HL-60 (cell line): Measurements from ENCODE around the gene OR1K1.

Experiments used
- DNase-seq, 2 experiments: peaks; one replicate each; pipeline ENCODE4 v3.0.0-alpha.2; 2010 to 2020; ENCODE audit warnings: low read depth in 1 of 2, low spot score in 1 of 2
- H3K27ac ChIP-seq: fragments of 250-450 bp; sonication (Bioruptor Pico); replicated peaks from 2 replicates; pipeline ENCODE4 v1.5.1; 2020; ENCODE audit warnings: mild to moderate bottlenecking, moderate library complexity
- H3K27me3 ChIP-seq: fragments of 250-450 bp; sonication (Bioruptor Pico); 2 replicates; pipeline ENCODE4 v1.5.1; 2021; ENCODE audit warnings: mild to moderate bottlenecking, moderate library complexity; ENCODE audit not compliant: insufficient read depth, poor library complexity, severe bottlenecking
- H3K4me3 ChIP-seq: replicated peaks from 2 replicates; pipeline ENCODE4 v1.5.1; 2011; ENCODE audit warnings: mild to moderate bottlenecking, control low read depth, low read length; ENCODE audit not compliant: insufficient read depth
- GABPA ChIP-seq: IDR thresholded peaks from 2 replicates; pipeline ENCODE4 v1.6.1; 2012; ENCODE audit warnings: low read depth
- POLR2AphosphoS5 ChIP-seq: IDR thresholded peaks from 2 replicates; pipeline ENCODE4 v1.6.1; 2012; ENCODE audit warnings: low read depth
- SPI1 ChIP-seq: IDR thresholded peaks from 2 replicates; pipeline ENCODE4 v1.6.1; 2012; ENCODE audit warnings: low read depth, mild to moderate bottlenecking, borderline replicate concordance
- long read RNA-seq: library from polyadenylated mRNA; unstranded; transcript quantifications from one replicate; pipeline ENCODE4 v2.0.0, GENCODE V29; 2020
- TF ChIP-seq, protein P1 (sequence below): IDR thresholded peaks from one replicate; pipeline ENCODE4 v1.5.1; 2011; ENCODE audit warnings: low read length, control low read depth, inconsistent platforms; ENCODE audit not compliant: insufficient read depth
- TF ChIP-seq, protein P2 (sequence below): IDR thresholded peaks from 2 replicates; pipeline ENCODE4 v1.6.1; 2012; ENCODE audit warnings: low read depth; ENCODE audit not compliant: insufficient replicate concordance

Gene OR1K1, protein sequence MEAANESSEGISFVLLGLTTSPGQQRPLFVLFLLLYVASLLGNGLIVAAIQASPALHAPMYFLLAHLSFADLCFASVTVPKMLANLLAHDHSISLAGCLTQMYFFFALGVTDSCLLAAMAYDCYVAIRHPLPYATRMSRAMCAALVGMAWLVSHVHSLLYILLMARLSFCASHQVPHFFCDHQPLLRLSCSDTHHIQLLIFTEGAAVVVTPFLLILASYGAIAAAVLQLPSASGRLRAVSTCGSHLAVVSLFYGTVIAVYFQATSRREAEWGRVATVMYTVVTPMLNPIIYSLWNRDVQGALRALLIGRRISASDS
- long read RNA-seq: 0 reads

DNA sequence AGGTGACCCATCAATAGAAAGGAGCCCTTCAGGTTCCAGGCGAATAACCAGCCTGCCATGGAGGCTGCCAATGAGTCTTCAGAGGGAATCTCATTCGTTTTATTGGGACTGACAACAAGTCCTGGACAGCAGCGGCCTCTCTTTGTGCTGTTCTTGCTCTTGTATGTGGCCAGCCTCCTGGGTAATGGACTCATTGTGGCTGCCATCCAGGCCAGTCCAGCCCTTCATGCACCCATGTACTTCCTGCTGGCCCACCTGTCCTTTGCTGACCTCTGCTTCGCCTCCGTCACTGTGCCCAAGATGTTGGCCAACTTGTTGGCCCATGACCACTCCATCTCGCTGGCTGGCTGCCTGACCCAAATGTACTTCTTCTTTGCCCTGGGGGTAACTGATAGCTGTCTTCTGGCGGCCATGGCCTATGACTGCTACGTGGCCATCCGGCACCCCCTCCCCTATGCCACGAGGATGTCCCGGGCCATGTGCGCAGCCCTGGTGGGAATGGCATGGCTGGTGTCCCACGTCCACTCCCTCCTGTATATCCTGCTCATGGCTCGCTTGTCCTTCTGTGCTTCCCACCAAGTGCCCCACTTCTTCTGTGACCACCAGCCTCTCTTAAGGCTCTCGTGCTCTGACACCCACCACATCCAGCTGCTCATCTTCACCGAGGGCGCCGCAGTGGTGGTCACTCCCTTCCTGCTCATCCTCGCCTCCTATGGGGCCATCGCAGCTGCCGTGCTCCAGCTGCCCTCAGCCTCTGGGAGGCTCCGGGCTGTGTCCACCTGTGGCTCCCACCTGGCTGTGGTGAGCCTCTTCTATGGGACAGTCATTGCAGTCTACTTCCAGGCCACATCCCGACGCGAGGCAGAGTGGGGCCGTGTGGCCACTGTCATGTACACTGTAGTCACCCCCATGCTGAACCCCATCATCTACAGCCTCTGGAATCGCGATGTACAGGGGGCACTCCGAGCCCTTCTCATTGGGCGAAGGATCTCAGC lies at the start of gene OR1K1:
OR1K1 (plus strand) TSS at position 58 of the 995 bp plus-strand sequence; CDS start at position 58, 0 bp downstream.
- DNase-seq: no peak
- TF ChIP-seq GABPA (no peak), SPI1 (no peak), POLR2AphosphoS5 (no peak)
- TF ChIP-seq, protein P1, sequence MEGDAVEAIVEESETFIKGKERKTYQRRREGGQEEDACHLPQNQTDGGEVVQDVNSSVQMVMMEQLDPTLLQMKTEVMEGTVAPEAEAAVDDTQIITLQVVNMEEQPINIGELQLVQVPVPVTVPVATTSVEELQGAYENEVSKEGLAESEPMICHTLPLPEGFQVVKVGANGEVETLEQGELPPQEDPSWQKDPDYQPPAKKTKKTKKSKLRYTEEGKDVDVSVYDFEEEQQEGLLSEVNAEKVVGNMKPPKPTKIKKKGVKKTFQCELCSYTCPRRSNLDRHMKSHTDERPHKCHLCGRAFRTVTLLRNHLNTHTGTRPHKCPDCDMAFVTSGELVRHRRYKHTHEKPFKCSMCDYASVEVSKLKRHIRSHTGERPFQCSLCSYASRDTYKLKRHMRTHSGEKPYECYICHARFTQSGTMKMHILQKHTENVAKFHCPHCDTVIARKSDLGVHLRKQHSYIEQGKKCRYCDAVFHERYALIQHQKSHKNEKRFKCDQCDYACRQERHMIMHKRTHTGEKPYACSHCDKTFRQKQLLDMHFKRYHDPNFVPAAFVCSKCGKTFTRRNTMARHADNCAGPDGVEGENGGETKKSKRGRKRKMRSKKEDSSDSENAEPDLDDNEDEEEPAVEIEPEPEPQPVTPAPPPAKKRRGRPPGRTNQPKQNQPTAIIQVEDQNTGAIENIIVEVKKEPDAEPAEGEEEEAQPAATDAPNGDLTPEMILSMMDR: no peak
- H3K27me3 ChIP-seq: no peaks in the 10 kb centered on the region
- H3K4me3 ChIP-seq: no peak within 1 kb of the TSS
- H3K27ac ChIP-seq: no peak within 1 kb of the TSS

DNA sequence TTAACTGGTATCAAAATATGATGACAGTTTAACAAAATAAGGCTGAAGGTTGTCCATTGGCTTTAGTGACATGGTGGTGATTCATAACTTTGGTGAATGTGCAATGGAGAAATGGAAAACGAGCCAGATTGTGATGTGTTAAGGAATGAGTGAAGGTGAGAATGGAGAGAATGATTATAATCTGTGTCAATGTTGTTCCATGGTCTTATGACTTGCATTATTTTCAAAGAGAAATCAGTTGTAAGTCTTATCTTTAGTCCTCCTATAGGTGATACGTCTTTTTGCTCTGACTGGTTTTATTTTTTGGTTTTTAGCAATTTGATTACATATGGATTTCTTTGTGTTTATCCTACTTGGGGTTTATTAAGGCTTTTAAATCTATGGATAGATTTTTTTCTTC lies 45.1 kb upstream of the OR1K1 start:
- Histone ChIP-seq H3K4me3 (no peak overlapping the region), H3K27ac (no peak overlapping the region), H3K27me3 (no peaks in the 10 kb centered on the region)
- DNase-seq: no peak
- TF ChIP-seq SPI1: no peak

DNA sequence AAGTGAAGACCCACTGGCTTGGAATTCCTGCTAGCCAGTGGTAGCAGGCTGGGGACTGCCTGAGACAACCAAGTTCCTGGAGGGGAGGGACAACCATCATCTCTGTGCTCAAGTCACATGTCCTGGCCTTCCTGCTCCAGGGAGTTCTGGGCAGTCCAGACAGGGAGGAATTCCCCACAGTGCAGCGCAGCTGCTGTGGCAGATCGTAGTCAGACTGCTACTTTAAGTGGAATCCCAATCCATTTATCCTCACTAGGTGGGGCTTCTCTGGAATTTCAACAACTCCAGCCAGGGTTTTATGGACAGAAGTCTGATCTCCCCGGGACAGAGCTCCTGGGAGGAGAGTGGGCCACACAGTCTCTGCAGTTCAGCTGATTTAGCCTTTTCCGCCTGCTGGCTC lies 32.1 kb upstream of the OR1K1 start:
- DNase-seq: no peak
- H3K27me3 ChIP-seq: no peaks in the 10 kb centered on the region
- H3K27ac ChIP-seq: no peak overlapping the region
- H3K4me3 ChIP-seq: no peak overlapping the region
- TF ChIP-seq GABPA: no peak
- no peak for TF ChIP-seq POLR2AphosphoS5
- TF ChIP-seq, protein P1: no peak
- TF ChIP-seq, protein P2, sequence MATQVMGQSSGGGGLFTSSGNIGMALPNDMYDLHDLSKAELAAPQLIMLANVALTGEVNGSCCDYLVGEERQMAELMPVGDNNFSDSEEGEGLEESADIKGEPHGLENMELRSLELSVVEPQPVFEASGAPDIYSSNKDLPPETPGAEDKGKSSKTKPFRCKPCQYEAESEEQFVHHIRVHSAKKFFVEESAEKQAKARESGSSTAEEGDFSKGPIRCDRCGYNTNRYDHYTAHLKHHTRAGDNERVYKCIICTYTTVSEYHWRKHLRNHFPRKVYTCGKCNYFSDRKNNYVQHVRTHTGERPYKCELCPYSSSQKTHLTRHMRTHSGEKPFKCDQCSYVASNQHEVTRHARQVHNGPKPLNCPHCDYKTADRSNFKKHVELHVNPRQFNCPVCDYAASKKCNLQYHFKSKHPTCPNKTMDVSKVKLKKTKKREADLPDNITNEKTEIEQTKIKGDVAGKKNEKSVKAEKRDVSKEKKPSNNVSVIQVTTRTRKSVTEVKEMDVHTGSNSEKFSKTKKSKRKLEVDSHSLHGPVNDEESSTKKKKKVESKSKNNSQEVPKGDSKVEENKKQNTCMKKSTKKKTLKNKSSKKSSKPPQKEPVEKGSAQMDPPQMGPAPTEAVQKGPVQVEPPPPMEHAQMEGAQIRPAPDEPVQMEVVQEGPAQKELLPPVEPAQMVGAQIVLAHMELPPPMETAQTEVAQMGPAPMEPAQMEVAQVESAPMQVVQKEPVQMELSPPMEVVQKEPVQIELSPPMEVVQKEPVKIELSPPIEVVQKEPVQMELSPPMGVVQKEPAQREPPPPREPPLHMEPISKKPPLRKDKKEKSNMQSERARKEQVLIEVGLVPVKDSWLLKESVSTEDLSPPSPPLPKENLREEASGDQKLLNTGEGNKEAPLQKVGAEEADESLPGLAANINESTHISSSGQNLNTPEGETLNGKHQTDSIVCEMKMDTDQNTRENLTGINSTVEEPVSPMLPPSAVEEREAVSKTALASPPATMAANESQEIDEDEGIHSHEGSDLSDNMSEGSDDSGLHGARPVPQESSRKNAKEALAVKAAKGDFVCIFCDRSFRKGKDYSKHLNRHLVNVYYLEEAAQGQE: no peak

DNA sequence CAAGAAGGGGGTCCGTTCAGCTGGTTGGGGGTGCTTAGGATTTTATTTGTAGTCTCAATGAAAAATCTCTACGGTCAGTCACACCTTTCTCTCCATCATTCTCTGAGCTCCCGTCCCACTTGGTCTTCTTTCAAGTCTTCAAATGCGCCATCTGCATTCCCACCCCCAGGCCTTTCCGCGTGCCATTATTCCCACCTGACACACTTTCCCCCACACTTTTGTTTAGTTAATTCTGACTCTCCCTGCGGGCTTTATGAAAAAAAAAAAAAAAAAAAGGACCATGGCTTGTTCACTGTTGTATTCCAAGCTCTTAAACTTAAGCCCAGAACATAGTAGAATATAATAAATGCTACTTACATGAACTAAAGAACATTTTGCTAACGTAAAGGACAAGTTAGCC lies 22.9 kb upstream of the OR1K1 start:
- TF ChIP-seq, protein P1: no peak
- TF ChIP-seq SPI1: no peak
- TF ChIP-seq, protein P2: no peak
- TF ChIP-seq GABPA: no peak
- no peak for TF ChIP-seq POLR2AphosphoS5
- Histone ChIP-seq H3K4me3 (no peak overlapping the region), H3K27ac (no peak overlapping the region), H3K27me3 (no peaks in the 10 kb centered on the region)
- DNase-seq: no peak
